Anterior cingulate cortex (tissue), 58 donors: Measurements from ENCODE around the gene SKAP1.

Experiments
- DNase-seq, 58 donors: peaks; one replicate each; lab custom pipeline; 2025; lab: John Stamatoyannopoulos, UW

SKAP1 gene

GRCh38 chr17:48127371-48128051 lies 302.5 kb downstream of the SKAP1 start:
- peak in 6 of 58 donors; percentile 9 to 58 (median 26) for DNase-seq

- DNase-seq, result no peak
Measured at GRCh38 chr17:48126532-48126850, 303.5 kb downstream of the SKAP1 start.

GRCh38 chr17:48125829-48126531 lies 304.0 kb downstream of the SKAP1 start:
- DNase-seq, result peak in 1 of 58 donors; percentile 29

- DNase-seq, result no peak
Measured at GRCh38 chr17:48123776-48124388, 306.1 kb downstream of the SKAP1 start.

- DNase-seq, result peak in 44 of 58 donors; percentile 5 to 82 (median 48)
Measured at GRCh38 chr17:48123111-48123510, 306.9 kb downstream of the SKAP1 start.

GRCh38 chr17:48122665-48123045 lies 307.4 kb downstream of the SKAP1 start:
- no peak for DNase-seq

- peak in 27 of 58 donors; percentile 8 to 65 (median 34) for DNase-seq
Measured at GRCh38 chr17:48121923-48122664, 307.9 kb downstream of the SKAP1 start.

- peak in 2 of 58 donors; percentile 2 to 8 for DNase-seq
Measured at GRCh38 chr17:48113201-48113676, 316.8 kb downstream of the SKAP1 start.

- no peak for DNase-seq
Measured at GRCh38 chr17:48111937-48112241, 318.1 kb downstream of the SKAP1 start.

- DNase-seq, result no peak
Measured at GRCh38 chr17:48110761-48111160, 319.3 kb downstream of the SKAP1 start.

- DNase-seq, result peak; percentile 74 to 99 (median 93)
Measured at GRCh38 chr17:48107137-48108055, 322.6 kb downstream of the SKAP1 start, which contains the start of gene SNX11. TSS of gene SNX11 (plus strand) at chr17:48107766. CDS start at chr17:48112044, 4,278 bp downstream.

- DNase-seq, result no peak
Measured at GRCh38 chr17:48106802-48107136, 323.2 kb downstream of the SKAP1 start.

- DNase-seq, result no peak
Measured at GRCh38 chr17:48104440-48104839, 325.6 kb downstream of the SKAP1 start.

GRCh38 chr17:48102798-48103715 lies 327.0 kb downstream of the SKAP1 start:
- DNase-seq, result no peak

GRCh38 chr17:48102043-48102750 lies 327.8 kb downstream of the SKAP1 start:
- no peak for DNase-seq

- peak; percentile 36 to 97 (median 93) for DNase-seq
Measured at GRCh38 chr17:48101012-48101720, 328.8 kb downstream of the SKAP1 start, which contains the start of gene CBX1. TSS of gene CBX1 (minus strand) at chr17:48101478. CDS start at chr17:48077004, 24,474 bp downstream.

- DNase-seq, result peak in 29 of 58 donors; percentile 20 to 72 (median 50)
Measured at GRCh38 chr17:48100591-48101011, 329.4 kb downstream of the SKAP1 start.
